ENCODE measurements around the gene MAGOHB. TPM values are rescaled to one million over a fixed set of nuclear protein-coding genes. Genes with fewer than 3 reads are reported as not detected.
"Not testable (repeated sequence)": the region's sequence is repeated elsewhere in the genome, so short reads cannot be mapped to it uniquely, and the experiment has no call there.

MAGOHB gene
- total RNA-seq, 4 donors from 2014 or later, result 10.0 to 14.2 (median 11.3) TPM

GRCh38 chr12:10615532-10615931 is 2.1 kb upstream of the MAGOHB start:
- intact Hi-C loops (cut with DNase I), result no loop called here

GRCh38 chr12:10614056-10614370 is 604 bp upstream of the MAGOHB start:
- TF ChIP-seq POLR2A (IDR thresholded peaks at IDR 0.05; ENCODE audit: low read depth) (no peak), POLR2AphosphoS5 (IDR thresholded peaks at IDR 0.05) (no peak), EP300 (IDR thresholded peaks at IDR 0.05) (no peak), CTCF (IDR thresholded peaks at IDR 0.05) (no peak)
- H3K27ac ChIP-seq (replicated peaks in 1 of 4), result peak overlapping the region; percentile 84 to 93 (median 86)
- no peaks in the 10 kb centered on the region for H3K9me3 ChIP-seq
- DNase-seq (ENCODE audit: extremely low spot score), result no peak
- peaks cover 0 to 23% (median 21%) of the 10 kb centered on the region in 4 donors for H3K4me1 ChIP-seq
- H3K36me3 ChIP-seq, result peaks cover 0 to 20% (median 8%) of the 10 kb centered on the region in 4 donors
- no peaks in the 10 kb centered on the region for H3K27me3 ChIP-seq
- H3K4me3 ChIP-seq, result peak overlapping the region; percentile 72 to 81 (median 78)
- intact Hi-C loops (cut with DNase I), result loop anchor here (5.0 kb wide), 1 partner anchor 108 kb away; the partner anchor contains the start of gene YBX3
- 32% methylated on average over 4 of the region's 4 CpGs for WGBS

More at GRCh38 chr12:10615532-10615931, 2.1 kb upstream of the MAGOHB start:
- no peaks in the 10 kb centered on the region for H3K9me3 ChIP-seq
- peaks cover 0 to 13% (median 0%) of the 10 kb centered on the region in 4 donors for H3K27me3 ChIP-seq
- peaks cover 0 to 6% (median 0%) of the 10 kb centered on the region in 4 donors for H3K36me3 ChIP-seq
- WGBS, result 66% methylated on average over 4 of the region's 4 CpGs
- TF ChIP-seq POLR2AphosphoS5 (IDR thresholded peaks at IDR 0.05), result no peak
- TF ChIP-seq CTCF (IDR thresholded peaks at IDR 0.05), result no peak
- TF ChIP-seq POLR2A (IDR thresholded peaks at IDR 0.05; ENCODE audit: low read depth), result no peak
- TF ChIP-seq EP300 (IDR thresholded peaks at IDR 0.05), result no peak
- H3K27ac ChIP-seq (replicated peaks in 1 of 4), result no peak overlapping the region
- H3K4me3 ChIP-seq, result no peak overlapping the region
- H3K4me1 ChIP-seq, result peaks cover 0 to 23% (median 21%) of the 10 kb centered on the region in 4 donors
- DNase-seq (ENCODE audit: extremely low spot score), result no peak

GRCh38 chr12:10612984-10613348 is 443 bp downstream of the MAGOHB start:
- Histone ChIP-seq H3K4me1 (peaks cover 0 to 23% (median 21%) of the 10 kb centered on the region in 4 donors), H3K27me3 (no peaks in the 10 kb centered on the region), H3K36me3 (peaks cover 0 to 31% (median 14%) of the 10 kb centered on the region in 4 donors), H3K4me3 (peak overlapping the region; percentile 72 to 81 (median 78)), H3K27ac (replicated peaks in 1 of 4) (peak overlapping the region; percentile 84 to 93 (median 86)), H3K9me3 (no peaks in the 10 kb centered on the region)
- DNase-seq (ENCODE audit: extremely low spot score), result no peak
- intact Hi-C loops (cut with DNase I), result loop anchor here (2.0 to 5.0 kb wide), 2 partner anchors 109 to 136 kb away; partner anchors contain the start of gene YBX3
- TF ChIP-seq POLR2A (IDR thresholded peaks at IDR 0.05; ENCODE audit: low read depth) (no peak), CTCF (IDR thresholded peaks at IDR 0.05) (no peak), EP300 (IDR thresholded peaks at IDR 0.05) (no peak), POLR2AphosphoS5 (IDR thresholded peaks at IDR 0.05) (no peak)
- WGBS, result under 1% methylated on average over 6 of the region's 6 CpGs

GRCh38 chr12:10612110-10612509 is 1.3 kb downstream of the MAGOHB start:
- TF ChIP-seq EP300 (IDR thresholded peaks at IDR 0.05), result no peak
- TF ChIP-seq POLR2A (IDR thresholded peaks at IDR 0.05; ENCODE audit: low read depth), result no peak
- TF ChIP-seq CTCF (IDR thresholded peaks at IDR 0.05), result no peak
- TF ChIP-seq POLR2AphosphoS5 (IDR thresholded peaks at IDR 0.05), result no peak

GRCh38 chr12:10611258-10611657 is 2.2 kb downstream of the MAGOHB start:
- not testable (repeated sequence) for H3K27me3 ChIP-seq
- intact Hi-C loops (cut with DNase I), result loop anchor here (5.0 kb wide), 1 partner anchor 111 kb away; the partner anchor contains the start of gene YBX3
- 90% methylated on average over 4 of the region's 4 CpGs for WGBS

More at GRCh38 chr12:10612110-10612509, 1.3 kb downstream of the MAGOHB start:
- Histone ChIP-seq H3K36me3 (peaks cover 0 to 39% (median 18%) of the 10 kb centered on the region in 4 donors), H3K27ac (replicated peaks in 1 of 4) (no peak overlapping the region), H3K4me3 (peak overlapping the region; percentile 72 to 81 (median 78)), H3K9me3 (no peaks in the 10 kb centered on the region), H3K27me3 (no peaks in the 10 kb centered on the region), H3K4me1 (peaks cover 0 to 23% (median 21%) of the 10 kb centered on the region in 4 donors)
- DNase-seq (ENCODE audit: extremely low spot score), result no peak
- WGBS, result 73% methylated on average over 6 of the region's 6 CpGs
- intact Hi-C loops (cut with DNase I), result loop anchor here (2.0 to 5.0 kb wide), 2 partner anchors 110 to 137 kb away; partner anchors contain the start of gene YBX3

More at GRCh38 chr12:10611258-10611657, 2.2 kb downstream of the MAGOHB start:
- H3K9me3 ChIP-seq; H3K4me3 ChIP-seq; H3K27ac ChIP-seq (replicated peaks in 1 of 4); DNase-seq (ENCODE audit: extremely low spot score): not testable (repeated sequence)
- Histone ChIP-seq H3K4me1 (peaks cover 0 to 23% (median 21%) of the 10 kb centered on the region in 4 donors), H3K36me3 (peaks cover 0 to 44% (median 24%) of the 10 kb centered on the region in 4 donors)

Measured in esophagus muscularis mucosa (tissue), 4 donors.